ENCODE results near the gene SPG7.

The SPG7 gene

GRCh38 chr16:89547291-89547690 is 39.1 kb downstream of the SPG7 start:
- DNase-seq (ENCODE audit: low read depth in 2 of 2) = no peak

- DNase-seq (ENCODE audit: low read depth in 2 of 2) = no peak
Measured at GRCh38 chr16:89547860-89548259, 39.7 kb downstream of the SPG7 start.

- no peak for DNase-seq (ENCODE audit: low read depth in 2 of 2)
Measured at GRCh38 chr16:89548344-89549006, 40.3 kb downstream of the SPG7 start.

GRCh38 chr16:89549007-89549700 is 41.0 kb downstream of the SPG7 start:
- DNase-seq (ENCODE audit: low read depth in 2 of 2) = no peak

- DNase-seq (ENCODE audit: low read depth in 2 of 2) = no peak
Measured at GRCh38 chr16:89550421-89551007, 42.3 kb downstream of the SPG7 start.

- DNase-seq (ENCODE audit: low read depth in 2 of 2) = no peak
Measured at GRCh38 chr16:89552329-89552728, 44.1 kb downstream of the SPG7 start.

GRCh38 chr16:89552913-89553312 is 44.7 kb downstream of the SPG7 start:
- no peak for DNase-seq (ENCODE audit: low read depth in 2 of 2)

- no peak for DNase-seq (ENCODE audit: low read depth in 2 of 2)
Measured at GRCh38 chr16:89553733-89554132, 45.5 kb downstream of the SPG7 start.

GRCh38 chr16:89554343-89554742 is 46.1 kb downstream of the SPG7 start:
- no peak for DNase-seq (ENCODE audit: low read depth in 2 of 2)

- no peak for DNase-seq (ENCODE audit: low read depth in 2 of 2)
Measured at GRCh38 chr16:89555265-89555664, 47.1 kb downstream of the SPG7 start.

- DNase-seq (ENCODE audit: low read depth in 2 of 2) = no peak
Measured at GRCh38 chr16:89555780-89556179, 47.6 kb downstream of the SPG7 start.

GRCh38 chr16:89556750-89557689 is 48.8 kb downstream of the SPG7 start:
- DNase-seq (ENCODE audit: low read depth in 2 of 2) = peak; percentile 59 to 62

- DNase-seq (ENCODE audit: low read depth in 2 of 2) = no peak
Measured at GRCh38 chr16:89557690-89558490, 49.7 kb downstream of the SPG7 start.

GRCh38 chr16:89560378-89561141 is 52.4 kb downstream of the SPG7 start, which contains the start of gene RPL13:
Gene RPL13, plus strand, starts transcription at chr16:89560682. Its CDS starts 278 bp downstream, at chr16:89560960.
- peak; percentile 78 to 84 for DNase-seq (ENCODE audit: low read depth in 2 of 2)

- DNase-seq (ENCODE audit: low read depth in 2 of 2) = no peak
Measured at GRCh38 chr16:89561142-89561883, 53.1 kb downstream of the SPG7 start.

- DNase-seq (ENCODE audit: low read depth in 2 of 2) = no peak
Measured at GRCh38 chr16:89561884-89562599, 53.8 kb downstream of the SPG7 start.

GRCh38 chr16:89562939-89563338 is 54.7 kb downstream of the SPG7 start:
- DNase-seq (ENCODE audit: low read depth in 2 of 2) = no peak

GRCh38 chr16:89563639-89564392 is 55.6 kb downstream of the SPG7 start:
- DNase-seq (ENCODE audit: low read depth in 2 of 2) = no peak

Measured in stimulated activated CD8-positive, alpha-beta memory T cell treated with anti-CD3 and anti-CD28 coated beads, Interleukin-2, amount 100 ng/mL, for 1 hour (primary cell).